GM12891 (cell line): Measurements from ENCODE around the gene RYR3.

Experiments used
- DNase-seq: peaks from one replicate; pipeline ENCODE4 v3.0.0; 2011; ENCODE audit warnings: low spot score; ENCODE audit not compliant: insufficient read length
- FAIRE-seq: peaks from 2 replicates; lab custom pipeline; 2011; peaks lifted over from hg19 to GRCh38; lab: Jason Lieb, UNC
- PAX5 ChIP-seq: IDR thresholded peaks from 2 replicates; pipeline ENCODE4 v1.6.1; 2011; ENCODE audit warnings: low read length, moderate library complexity, mild to moderate bottlenecking; ENCODE audit not compliant: insufficient read depth, severe bottlenecking
- POLR2A ChIP-seq: IDR thresholded peaks from 2 replicates; pipeline ENCODE4 v1.6.1; 2011; ENCODE audit warnings: low read depth, low read length, control low read depth
- POLR2AphosphoS5 ChIP-seq: IDR thresholded peaks from 2 replicates; pipeline ENCODE4 v1.6.1; 2011; ENCODE audit warnings: low read depth, low read length, control low read depth
- POU2F2 ChIP-seq: IDR thresholded peaks from 2 replicates; pipeline ENCODE4 v1.6.1; 2011; ENCODE audit warnings: low read depth, mild to moderate bottlenecking, control low read depth, low read length, moderate library complexity
- SPI1 ChIP-seq: IDR thresholded peaks from 2 replicates; pipeline ENCODE4 v1.6.1; 2011; ENCODE audit warnings: low read depth, low read length, control low read depth
- TAF1 ChIP-seq: IDR thresholded peaks from 2 replicates; pipeline ENCODE4 v1.6.1; 2011; ENCODE audit warnings: low read depth, low read length, control low read depth

RYR3 gene

GRCh38 chr15:33518421-33518820 is 207.7 kb downstream of the RYR3 start:
- DNase-seq (no peak), FAIRE-seq (no peak)
- TF ChIP-seq SPI1 = no peak
- no peak for TF ChIP-seq POU2F2
- no peak for TF ChIP-seq PAX5
- TF ChIP-seq TAF1 = no peak
- TF ChIP-seq POLR2AphosphoS5 = no peak
- TF ChIP-seq POLR2A = no peak

GRCh38 chr15:33524274-33524673 is 213.5 kb downstream of the RYR3 start:
- FAIRE-seq (no peak), DNase-seq (no peak)
- TF ChIP-seq PAX5 (no peak), SPI1 (no peak), TAF1 (no peak), POU2F2 (no peak), POLR2AphosphoS5 (no peak), POLR2A (no peak)

GRCh38 chr15:33526532-33526931 is 215.8 kb downstream of the RYR3 start:
- TF ChIP-seq POLR2AphosphoS5 (no peak), POU2F2 (no peak), SPI1 (no peak), POLR2A (no peak), PAX5 (no peak), TAF1 (no peak)
- no peak for FAIRE-seq
- no peak for DNase-seq

GRCh38 chr15:33533197-33533596 is 222.4 kb downstream of the RYR3 start:
- no peak for DNase-seq
- no peak for TF ChIP-seq TAF1
- TF ChIP-seq SPI1 = no peak
- TF ChIP-seq POU2F2 = no peak
- no peak for TF ChIP-seq PAX5
- no peak for TF ChIP-seq POLR2A
- TF ChIP-seq POLR2AphosphoS5 = no peak
- no peak for FAIRE-seq

- no peak for FAIRE-seq
- TF ChIP-seq POLR2A (no peak), POU2F2 (no peak), POLR2AphosphoS5 (no peak), PAX5 (no peak)
- no peak for DNase-seq
Measured at GRCh38 chr15:33534642-33535041, 223.9 kb downstream of the RYR3 start.

- TF ChIP-seq POLR2A = no peak
- no peak for TF ChIP-seq POU2F2
- TF ChIP-seq SPI1 = no peak
- no peak for TF ChIP-seq TAF1
- TF ChIP-seq POLR2AphosphoS5 = no peak
- TF ChIP-seq PAX5 = no peak
- FAIRE-seq = no peak
- DNase-seq = no peak
Measured at GRCh38 chr15:33535135-33535534, 224.4 kb downstream of the RYR3 start.

GRCh38 chr15:33539825-33540573 is 229.2 kb downstream of the RYR3 start:
- FAIRE-seq (no peak), DNase-seq (no peak)
- TF ChIP-seq SPI1 (no peak), PAX5 (no peak), POLR2AphosphoS5 (no peak), POU2F2 (no peak), POLR2A (no peak), TAF1 (no peak)

- no peak for FAIRE-seq
- DNase-seq = no peak
- TF ChIP-seq SPI1 (no peak), POLR2AphosphoS5 (no peak), POU2F2 (no peak), PAX5 (no peak), TAF1 (no peak), POLR2A (no peak)
Measured at GRCh38 chr15:33543957-33544356, 233.2 kb downstream of the RYR3 start.

GRCh38 chr15:33545866-33546265 is 235.1 kb downstream of the RYR3 start:
- TF ChIP-seq POLR2AphosphoS5 (no peak), TAF1 (no peak), SPI1 (no peak), PAX5 (no peak), POLR2A (no peak), POU2F2 (no peak)
- DNase-seq = no peak
- FAIRE-seq = no peak
